ENCODE data around the gene TMEM178A.
"Not testable (repeated sequence)": the region's sequence is repeated elsewhere in the genome, so short reads cannot be mapped to it uniquely, and the experiment has no call there.

The TMEM178A gene

GRCh38 chr2:39665811-39666490 lies at the start of gene TMEM178A:
Gene TMEM178A (plus strand): TSS chr2:39665917. CDS start chr2:39665975, 58 bp downstream.
- DNase-seq: peak; percentile 79

GRCh38 chr2:39618236-39618635 lies 47.5 kb upstream of the TMEM178A start:
- DNase-seq: no peak

- no peak for DNase-seq
Observed at GRCh38 chr2:39618736-39619135, 47.0 kb upstream of the TMEM178A start.

GRCh38 chr2:39620067-39620466 lies 45.6 kb upstream of the TMEM178A start:
- peak; percentile 38 for DNase-seq

GRCh38 chr2:39621596-39621995 lies 44.1 kb upstream of the TMEM178A start:
- no peak for DNase-seq

GRCh38 chr2:39622860-39623259 lies 42.9 kb upstream of the TMEM178A start:
- no peak for DNase-seq

- peak; percentile 70 for DNase-seq
Observed at GRCh38 chr2:39623917-39624316, 41.8 kb upstream of the TMEM178A start.

GRCh38 chr2:39625193-39625926 lies 40.4 kb upstream of the TMEM178A start:
- no peak for DNase-seq

- no peak for DNase-seq
Observed at GRCh38 chr2:39625927-39626270, 39.8 kb upstream of the TMEM178A start.

- not testable (repeated sequence) for DNase-seq
Observed at GRCh38 chr2:39628346-39628745, 37.4 kb upstream of the TMEM178A start.

GRCh38 chr2:39629646-39630045 lies 36.1 kb upstream of the TMEM178A start:
- no peak for DNase-seq

- DNase-seq: no peak
Observed at GRCh38 chr2:39631256-39631655, 34.5 kb upstream of the TMEM178A start.

- DNase-seq: no peak
Observed at GRCh38 chr2:39631718-39632117, 34.0 kb upstream of the TMEM178A start.

GRCh38 chr2:39632876-39633275 lies 32.8 kb upstream of the TMEM178A start:
- no peak for DNase-seq

GRCh38 chr2:39636306-39636705 lies 29.4 kb upstream of the TMEM178A start:
- no peak for DNase-seq

GRCh38 chr2:39638581-39638980 lies 27.1 kb upstream of the TMEM178A start:
- no peak for DNase-seq

- no peak for DNase-seq
Observed at GRCh38 chr2:39640107-39640506, 25.6 kb upstream of the TMEM178A start.

GRCh38 chr2:39640681-39641080 lies 25.0 kb upstream of the TMEM178A start:
- no peak for DNase-seq

GRCh38 chr2:39641635-39642034 lies 24.1 kb upstream of the TMEM178A start:
- DNase-seq: no peak

- DNase-seq: peak; percentile 24
Observed at GRCh38 chr2:39642051-39642718, 23.5 kb upstream of the TMEM178A start.

GRCh38 chr2:39645826-39646225 lies 19.9 kb upstream of the TMEM178A start:
- DNase-seq: no peak

GRCh38 chr2:39646267-39646666 lies 19.4 kb upstream of the TMEM178A start:
- DNase-seq: no peak

- DNase-seq: no peak
Observed at GRCh38 chr2:39647104-39647765, 18.5 kb upstream of the TMEM178A start.

All from eye (tissue), 1 donor.